Peyer's patch (tissue), 4 donors: ENCODE measurements around the gene STK16. TPM values are rescaled to one million over a fixed set of nuclear protein-coding genes. Genes with fewer than 3 reads are reported as not detected.
A peak's percentile ranks its signal among the peaks of the same experiment; 100 is the strongest.

Source experiments
- DNase-seq, 3 donors: peaks; one replicate each; pipeline ENCODE4 v3.0.0-alpha.2; 2017 to 2019
- H3K27ac ChIP-seq, 4 donors: fragments of 200-600 bp; sonication (generic); one replicate each; pipeline ENCODE4 v1.5.1; 2016 to 2019
- H3K27me3 ChIP-seq, 2 donors: fragments of 200-600 bp; sonication (generic); one replicate each; pipeline ENCODE4 v1.5.1; 2019
- H3K36me3 ChIP-seq, 3 donors: fragments of 200-600 bp; sonication (generic); one replicate each; pipeline ENCODE4 v1.5.1; 2016 to 2019
- H3K4me1 ChIP-seq, 4 donors: fragments of 200-600 bp; sonication (generic); one replicate each; pipeline ENCODE4 v1.5.1; 2016 to 2019
- H3K4me3 ChIP-seq, 4 donors: fragments of 200-600 bp; sonication (generic); 1 replicate in 3 of 4; 2 replicates in 1 of 4; pipeline ENCODE4 v1.5.1; 2016 to 2019; ENCODE audit warnings: mild to moderate bottlenecking in 1 of 4
- H3K9me3 ChIP-seq, 4 donors: fragments of 200-600 bp; sonication (generic); one replicate each; pipeline ENCODE4 v1.5.1; 2016 to 2019; ENCODE audit warnings: mild to moderate bottlenecking in 1 of 4
- CTCF ChIP-seq, 6 experiments: fragments of 450-650 bp in 4 of 6; fragments of 200-600 bp in 2 of 6; sonication (generic) in 1 of 6; IDR thresholded peaks; one replicate each; pipeline ENCODE4 v1.5.1; 2017 to 2019; ENCODE audit warnings: antibody characterized with exemption in 6 of 6, mild to moderate bottlenecking in 3 of 6, moderate library complexity in 1 of 6
- POLR2A ChIP-seq, 2 donors: fragments of 450-650 bp; IDR thresholded peaks; one replicate each; pipeline ENCODE4 v1.5.1; 2017; ENCODE audit warnings: antibody characterized with exemption in 2 of 2, mild to moderate bottlenecking in 2 of 2, moderate library complexity in 2 of 2
- total RNA-seq, 4 donors: library from RNA; depleted of rRNA; stranded (reverse); fragments of >200 nt; gene quantifications; one replicate each; pipeline ENCODE4 v1.1.0, GENCODE V29; 2016

Gene STK16
- total RNA-seq, 4 donors from 2014 or later = 19.4 to 27.1 (median 24.3) TPM

GRCh38 chr2:219266232-219266631 is 21.0 kb downstream of the STK16 start:
- no peaks in the 10 kb centered on the region for H3K36me3 ChIP-seq
- H3K27me3 ChIP-seq = no peaks in the 10 kb centered on the region
- no peak overlapping the region for H3K27ac ChIP-seq
- TF ChIP-seq CTCF (IDR thresholded peaks at IDR 0.05) (no peak), POLR2A (IDR thresholded peaks at IDR 0.05) (no peak)
- H3K4me3 ChIP-seq = no peak overlapping the region
- H3K9me3 ChIP-seq = no peaks in the 10 kb centered on the region
- peaks cover 0 to 15% (median 0%) of the 10 kb centered on the region in 4 donors for H3K4me1 ChIP-seq
- no peak for DNase-seq

GRCh38 chr2:219266886-219267285 is 21.6 kb downstream of the STK16 start:
- Histone ChIP-seq H3K4me3 (no peak overlapping the region), H3K9me3 (no peaks in the 10 kb centered on the region), H3K27ac (no peak overlapping the region), H3K36me3 (no peaks in the 10 kb centered on the region), H3K27me3 (no peaks in the 10 kb centered on the region), H3K4me1 (peaks cover 0 to 15% (median 0%) of the 10 kb centered on the region in 4 donors)
- no peak for DNase-seq
- no peak for TF ChIP-seq POLR2A (IDR thresholded peaks at IDR 0.05)
- no peak for TF ChIP-seq CTCF (IDR thresholded peaks at IDR 0.05)

DNA sequence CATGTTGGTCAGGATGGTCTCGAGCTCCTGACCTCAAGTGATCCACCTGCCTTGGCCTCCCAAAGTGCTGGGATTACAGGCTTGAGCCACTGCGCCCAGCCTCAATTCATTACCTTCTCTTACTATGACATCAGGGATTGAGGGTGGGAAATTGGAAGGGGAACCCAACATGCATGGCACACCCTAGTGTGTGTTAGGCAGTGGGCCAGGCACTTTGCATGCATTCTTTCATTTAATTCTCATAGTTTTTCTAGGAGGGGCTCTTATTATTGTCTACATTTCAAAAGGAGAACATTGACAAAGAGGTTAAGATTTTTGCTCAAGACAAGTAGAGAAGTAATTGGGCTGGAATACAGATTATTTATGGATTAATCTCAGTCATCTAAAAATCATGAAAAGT is 23.0 kb downstream of the STK16 start:
- TF ChIP-seq POLR2A (IDR thresholded peaks at IDR 0.05) (no peak), CTCF (IDR thresholded peaks at IDR 0.05) (no peak)
- H3K4me1 ChIP-seq = peaks cover 0 to 15% (median 0%) of the 10 kb centered on the region in 4 donors
- H3K4me3 ChIP-seq = no peak overlapping the region
- H3K27ac ChIP-seq = no peak overlapping the region
- no peak for DNase-seq
- H3K27me3 ChIP-seq = no peaks in the 10 kb centered on the region
- no peaks in the 10 kb centered on the region for H3K36me3 ChIP-seq
- H3K9me3 ChIP-seq = no peaks in the 10 kb centered on the region

DNA sequence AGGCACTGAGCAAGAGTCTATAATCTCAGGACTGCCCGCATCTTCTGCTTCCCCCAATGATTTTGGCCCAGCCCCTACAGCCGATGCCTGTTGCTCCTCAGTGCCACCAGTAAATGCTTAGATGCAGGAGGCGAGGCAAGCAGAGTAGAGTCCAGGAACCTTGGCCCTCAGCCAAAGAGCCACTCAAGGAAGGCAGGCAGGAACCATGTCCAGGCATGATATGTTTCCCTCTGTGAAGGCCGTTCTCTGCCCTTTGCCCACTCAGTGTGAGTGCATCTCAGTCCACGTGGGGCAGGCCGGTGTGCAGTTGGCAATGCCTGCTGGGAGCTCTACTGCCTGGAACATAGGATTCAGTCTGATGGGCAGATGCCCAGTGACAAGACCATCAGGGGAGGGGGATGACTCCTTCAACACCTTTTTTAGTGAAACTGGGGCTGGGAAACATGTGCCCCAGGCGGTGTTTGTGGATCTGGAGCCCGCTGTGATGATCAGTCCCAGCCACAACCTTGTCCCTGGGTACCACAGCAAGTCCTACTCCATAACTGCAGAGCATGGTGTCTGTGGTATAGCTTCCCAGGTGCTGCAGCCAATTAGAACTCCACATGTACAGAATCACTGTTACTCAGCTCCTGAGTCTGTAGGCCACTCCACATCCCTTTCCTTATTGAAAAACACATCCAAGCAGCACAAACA is 24.2 kb downstream of the STK16 start:
- H3K4me3 ChIP-seq = no peak overlapping the region
- no peaks in the 10 kb centered on the region for H3K27me3 ChIP-seq
- H3K9me3 ChIP-seq = no peaks in the 10 kb centered on the region
- TF ChIP-seq CTCF (IDR thresholded peaks at IDR 0.05) (no peak), POLR2A (IDR thresholded peaks at IDR 0.05) (no peak)
- peak in 2 of 3 donors; percentile 85 to 91 for DNase-seq
- no peaks in the 10 kb centered on the region for H3K36me3 ChIP-seq
- peaks cover 0 to 15% (median 0%) of the 10 kb centered on the region in 4 donors for H3K4me1 ChIP-seq
- H3K27ac ChIP-seq = peak overlapping the region in 2 of 4 donors; percentile 42 to 65

GRCh38 chr2:219270055-219270372 is 24.7 kb downstream of the STK16 start:
- Histone ChIP-seq H3K36me3 (no peaks in the 10 kb centered on the region), H3K4me1 (peaks cover 0 to 15% (median 0%) of the 10 kb centered on the region in 4 donors), H3K9me3 (no peaks in the 10 kb centered on the region), H3K27ac (peak overlapping the region in 1 of 4 donors; percentile 65), H3K27me3 (no peaks in the 10 kb centered on the region), H3K4me3 (no peak overlapping the region)
- no peak for DNase-seq
- TF ChIP-seq CTCF (IDR thresholded peaks at IDR 0.05) = no peak
- no peak for TF ChIP-seq POLR2A (IDR thresholded peaks at IDR 0.05)
